SW480 (cell line): ENCODE results near the gene ADGRL1.
"Not testable (repeated sequence)": the region's sequence is repeated elsewhere in the genome, so short reads cannot be mapped to it uniquely, and the experiment has no call there.

Source experiments
- DNase-seq: peaks from one replicate; pipeline ENCODE4 v3.0.0-alpha.2; 2016; ENCODE audit warnings: low spot score

ADGRL1 gene

DNA sequence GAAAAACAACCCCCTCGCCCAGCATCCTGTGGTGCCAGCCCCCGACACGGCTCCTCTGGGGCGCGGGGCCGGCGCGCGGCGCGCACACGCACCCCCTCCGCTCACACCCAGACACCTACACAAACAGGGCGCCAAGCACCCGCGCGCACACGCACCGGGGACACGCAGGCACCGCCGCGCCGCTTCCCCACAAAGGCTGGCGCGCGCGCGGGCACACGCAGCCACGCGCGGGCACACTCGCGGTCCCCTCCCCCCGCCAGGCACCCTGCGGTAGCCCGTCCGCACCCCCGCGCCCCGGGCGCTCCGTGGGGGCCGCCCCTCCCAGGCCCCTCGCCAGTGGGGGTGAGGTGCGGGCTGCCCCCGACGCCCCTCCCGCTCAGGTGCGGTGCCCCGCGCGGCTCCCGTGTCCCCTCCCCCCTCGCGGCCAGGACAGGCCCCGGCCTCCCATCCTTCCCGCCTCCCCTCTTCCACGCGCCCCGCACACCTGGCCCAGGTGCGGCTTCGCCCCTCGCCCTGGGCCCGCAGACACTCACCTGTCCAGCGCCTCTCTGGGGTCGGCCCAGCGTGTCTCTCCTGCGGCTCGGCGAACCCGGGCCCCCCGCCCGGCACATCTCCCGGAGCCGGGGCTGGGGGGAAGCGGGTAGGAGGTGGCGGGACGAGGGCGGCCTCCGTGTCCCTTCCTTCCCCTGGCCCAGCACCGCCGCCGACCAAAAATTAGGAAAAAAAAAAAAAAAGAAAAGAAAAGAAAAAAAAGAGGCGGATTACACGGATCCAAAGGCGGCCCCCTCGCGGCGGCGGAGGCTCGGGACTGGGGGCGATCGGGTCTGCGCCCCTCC lies at the start of gene ADGRL1:
Gene ADGRL1, minus strand, starts transcription at position 718 of the 836 bp plus-strand sequence. CDS start 22,567 bp downstream, outside the sequence.
- not testable (repeated sequence) for DNase-seq

DNA sequence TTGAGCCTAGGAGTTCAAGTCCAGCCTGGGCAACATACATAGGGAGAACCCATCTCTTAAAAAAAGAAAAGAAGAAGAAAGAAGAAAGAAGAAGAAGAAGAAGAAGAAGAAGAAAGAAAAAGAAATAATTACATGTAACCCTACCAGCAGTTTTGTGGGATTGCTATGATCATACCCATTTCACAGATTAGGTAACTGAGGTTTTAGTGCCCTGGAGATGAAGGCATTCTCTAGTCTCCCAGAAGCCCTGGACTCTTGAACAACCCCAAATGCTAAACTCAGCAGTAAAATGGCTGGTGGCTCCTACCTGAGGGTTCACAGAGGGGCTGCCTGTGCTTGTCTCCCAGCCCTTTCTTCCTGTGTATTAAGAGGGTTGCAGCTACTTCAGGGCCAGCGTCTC lies 49.3 kb upstream of the ADGRL1 start:
- DNase-seq: not testable (repeated sequence)

DNA sequence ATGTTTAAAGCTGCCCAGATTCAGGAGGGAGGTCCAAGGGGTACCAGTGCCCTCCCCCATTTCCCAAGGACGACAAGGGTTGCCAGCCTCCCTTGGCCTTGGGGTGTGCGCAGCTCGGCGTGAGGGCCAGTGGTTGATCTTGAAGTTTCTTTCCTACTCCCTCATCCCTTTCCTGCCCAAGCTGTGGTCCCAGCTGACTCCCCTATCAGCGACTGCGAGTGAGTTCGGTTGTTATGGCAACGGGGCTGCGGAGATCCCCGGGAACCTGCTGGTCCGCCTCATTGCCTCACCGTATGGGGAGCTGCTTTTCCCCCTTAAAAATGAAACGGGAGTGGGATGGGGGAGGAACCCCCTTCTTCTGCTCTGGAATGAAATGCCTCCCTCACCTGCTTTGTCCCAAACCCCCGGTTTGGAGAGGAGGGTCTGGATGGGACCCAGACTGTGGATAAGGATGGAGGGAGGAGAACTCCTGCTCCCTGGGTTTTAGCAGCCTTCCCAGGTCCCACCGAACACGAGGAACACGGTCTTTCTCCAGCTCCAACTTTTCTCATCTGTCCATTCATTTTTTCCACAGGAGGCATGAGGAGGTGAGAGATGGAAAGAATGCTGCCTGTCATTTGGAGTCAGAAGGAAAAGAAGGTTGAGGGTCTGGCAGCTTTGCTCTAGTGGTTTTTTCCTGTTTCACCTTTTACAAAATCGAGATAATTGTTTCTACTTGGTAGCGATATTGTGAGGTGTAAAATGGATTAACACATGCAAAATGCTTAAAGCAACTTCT lies 48.0 kb upstream of the ADGRL1 start:
- DNase-seq: not testable (repeated sequence)

DNA sequence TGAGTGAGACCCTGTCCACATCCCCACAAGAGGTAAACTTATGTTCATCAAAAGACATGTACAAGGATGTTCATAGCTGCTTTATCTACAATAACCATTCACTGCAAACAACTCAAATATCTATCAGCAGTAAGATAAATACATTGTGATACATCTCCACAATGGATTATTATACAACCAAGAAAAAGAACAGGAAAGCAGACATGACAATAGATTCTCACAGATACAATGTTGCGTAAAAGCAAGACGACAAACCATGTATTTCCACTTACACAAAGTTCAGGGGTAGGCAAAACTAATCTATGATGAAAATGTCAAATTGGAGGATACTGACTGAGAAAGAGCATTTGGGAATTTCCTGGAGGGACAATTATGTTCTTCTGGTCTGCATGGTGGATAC lies 46.2 kb upstream of the ADGRL1 start:
- DNase-seq: not testable (repeated sequence)

DNA sequence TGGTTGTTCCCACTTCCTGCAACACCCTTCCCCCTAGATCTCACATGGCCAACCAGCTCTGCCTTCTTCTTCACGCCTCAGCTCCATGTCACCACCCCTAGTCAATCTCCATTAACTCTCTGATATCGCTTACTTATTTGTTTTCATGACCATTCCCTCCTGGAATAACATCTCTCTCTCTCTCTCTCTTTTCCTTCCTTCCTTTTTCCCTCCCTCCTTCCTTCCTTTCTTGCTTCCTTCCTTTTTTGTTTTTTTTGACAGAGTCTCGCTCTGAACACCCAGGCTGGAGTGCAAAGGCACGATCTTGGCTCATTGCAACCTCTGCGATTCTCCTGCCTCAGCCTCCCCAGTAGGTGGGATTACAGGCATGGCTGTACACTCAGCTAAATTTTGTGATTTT lies 44.9 kb upstream of the ADGRL1 start:
- DNase-seq: no peak

DNA sequence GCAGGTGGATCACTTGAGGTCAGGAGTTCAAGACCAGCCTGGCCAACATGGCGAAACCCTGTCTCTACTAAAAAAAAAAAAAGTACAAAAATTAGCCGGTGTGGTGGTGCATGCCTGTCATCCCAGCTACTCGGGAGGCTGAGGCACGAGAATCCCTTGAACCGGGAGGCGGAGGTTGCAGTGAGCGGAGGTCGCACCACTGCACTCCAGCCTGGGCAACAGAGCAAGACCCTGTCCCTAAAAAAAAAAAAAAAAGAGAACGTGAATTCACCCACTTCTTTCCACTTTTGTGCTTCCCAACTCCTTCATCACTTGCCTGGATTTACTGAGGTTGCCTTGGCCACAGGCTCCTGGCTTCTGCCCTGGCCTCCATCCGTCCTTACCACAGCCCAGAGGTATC lies 44.3 kb upstream of the ADGRL1 start:
- not testable (repeated sequence) for DNase-seq

DNA sequence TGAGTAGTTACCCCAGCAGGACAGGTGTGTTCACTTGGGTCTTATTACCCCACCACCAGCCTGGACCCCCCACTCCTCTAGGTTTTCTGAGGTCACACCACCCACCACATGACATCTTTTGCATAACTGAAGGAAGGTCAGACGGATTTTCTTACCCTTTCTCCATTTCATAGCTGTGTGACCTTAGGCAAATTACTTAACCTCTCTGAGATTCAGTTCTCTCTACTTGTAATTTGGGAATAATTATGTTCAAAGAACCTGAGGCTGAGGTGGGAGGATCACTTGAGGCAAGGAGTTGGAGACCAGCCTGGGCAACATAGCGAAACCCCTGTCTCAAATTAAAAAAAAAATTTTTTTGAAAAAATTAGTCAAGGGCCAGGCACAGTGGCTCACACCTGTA lies 43.9 kb upstream of the ADGRL1 start:
- not testable (repeated sequence) for DNase-seq

DNA sequence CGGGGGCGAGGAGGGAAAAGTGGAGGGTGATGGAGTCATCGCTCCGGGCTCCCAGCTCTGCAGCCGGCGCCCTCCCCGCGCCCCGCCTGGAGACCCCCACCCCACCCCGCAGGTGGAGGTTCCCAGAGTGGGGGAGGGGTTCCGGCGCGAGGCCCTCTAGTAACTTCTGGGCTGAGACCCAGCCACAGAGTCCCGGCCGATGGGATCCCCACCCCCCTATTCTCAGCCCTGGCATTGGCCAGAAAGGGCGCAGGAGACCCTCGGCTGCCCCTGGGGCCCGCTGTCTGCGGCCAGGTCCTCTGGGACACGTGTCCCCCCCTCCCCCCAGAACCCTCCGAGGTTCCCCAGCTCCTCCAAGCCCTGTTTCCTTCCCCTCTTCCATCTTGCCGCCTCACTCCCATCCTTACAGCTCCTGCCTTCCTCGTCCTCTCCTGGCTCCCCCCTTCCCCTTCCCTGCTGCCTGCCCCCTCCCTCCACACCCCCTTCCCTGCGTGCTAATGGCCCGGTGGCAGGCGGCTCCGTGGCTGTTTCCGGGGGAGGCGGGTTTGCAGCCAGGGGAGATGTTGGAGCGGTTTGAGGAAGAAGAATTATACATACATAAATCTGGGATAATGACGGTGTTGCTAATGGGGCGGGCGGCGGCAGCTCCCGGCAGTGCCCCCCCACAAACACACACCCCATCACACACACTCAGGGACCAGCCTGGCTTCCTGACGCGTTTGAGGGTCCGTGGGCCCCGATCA lies 43.2 kb upstream of the ADGRL1 start:
- peak; percentile 37 for DNase-seq

DNA sequence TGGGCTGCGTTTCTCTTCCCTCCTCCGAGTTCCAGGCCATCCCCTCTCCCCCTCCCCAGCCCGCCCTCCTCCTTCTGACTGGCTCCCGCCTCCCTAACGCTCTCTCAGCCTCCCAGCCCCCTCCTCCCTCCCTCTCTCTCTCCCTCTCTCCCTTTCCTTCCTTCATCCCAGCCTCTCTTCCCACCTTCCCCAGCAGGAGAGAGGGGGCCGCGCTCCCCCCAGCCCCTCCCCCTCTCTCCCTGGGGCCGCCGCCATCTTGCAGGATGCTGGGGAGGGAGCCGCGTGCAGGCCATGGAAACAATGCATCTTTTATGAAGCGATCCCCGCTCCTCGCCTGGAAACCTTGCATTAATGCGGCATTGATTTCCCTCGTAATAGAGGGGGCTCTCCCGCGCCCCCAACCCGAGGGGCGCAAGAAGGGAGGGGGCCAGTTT lies 42.6 kb upstream of the ADGRL1 start:
- peak; percentile 43 for DNase-seq

DNA sequence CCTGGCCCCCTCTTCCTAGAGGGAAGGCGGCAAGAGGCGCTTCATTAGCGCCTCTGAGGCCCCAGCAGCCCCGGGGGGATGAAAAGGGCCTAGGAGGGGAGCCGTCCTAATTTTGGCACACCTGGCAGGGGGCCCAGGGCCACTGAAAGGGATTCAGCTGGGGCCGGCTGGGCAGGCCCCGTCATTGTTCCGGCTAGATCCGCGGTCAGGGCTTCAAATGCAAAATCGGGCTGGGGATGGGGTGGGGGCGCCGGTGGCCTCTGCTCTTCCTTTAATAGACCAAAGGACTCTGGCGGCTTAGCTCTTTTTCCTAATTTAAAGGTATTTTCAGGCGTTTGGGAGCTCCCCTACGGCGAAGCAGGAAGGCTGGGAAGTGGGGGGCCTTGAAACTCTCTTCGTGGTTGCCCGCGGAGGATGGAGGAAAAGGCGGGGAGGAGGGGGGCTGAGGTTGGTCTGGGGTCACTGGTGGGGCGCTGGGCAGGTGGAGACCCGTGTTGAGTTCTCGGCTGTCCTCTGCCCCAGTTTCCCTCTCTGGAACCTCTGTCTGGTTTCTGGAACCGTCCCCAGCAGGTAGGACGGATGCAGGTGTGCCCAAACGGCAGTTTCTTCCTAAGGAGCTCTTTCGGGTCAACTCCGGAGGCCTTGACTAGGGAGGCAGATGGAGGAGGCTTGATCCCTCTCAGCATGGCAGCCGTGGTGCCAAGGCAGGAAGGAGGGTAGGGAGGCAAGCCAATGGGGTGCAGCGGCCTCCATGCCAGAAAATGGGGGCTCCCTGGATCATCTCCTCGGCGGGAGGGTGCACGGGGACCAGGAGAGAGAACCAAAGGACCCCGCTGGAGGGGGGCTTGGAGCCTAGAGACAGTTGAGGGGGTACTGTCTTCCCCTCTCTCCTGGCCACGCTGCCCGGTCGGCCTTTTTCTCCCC lies 41.8 kb upstream of the ADGRL1 start:
- DNase-seq: not testable (repeated sequence)

DNA sequence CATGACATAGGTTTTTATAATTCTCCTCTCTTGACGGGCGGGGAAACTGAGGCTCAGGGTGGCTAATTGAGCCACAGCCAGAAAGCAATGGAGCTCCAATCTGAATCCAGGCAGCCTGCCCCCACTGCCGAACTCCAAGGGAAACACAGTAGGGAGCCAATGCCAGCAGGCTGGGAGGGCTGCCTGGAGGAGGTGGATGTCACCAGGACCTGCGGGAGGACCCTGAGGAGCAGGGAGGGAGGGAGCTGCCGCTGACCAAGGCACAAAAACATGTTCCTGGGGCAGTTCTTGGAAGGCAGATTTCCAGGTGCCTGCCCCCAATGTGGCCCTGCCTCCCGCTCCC lies 41.2 kb upstream of the ADGRL1 start:
- not testable (repeated sequence) for DNase-seq

DNA sequence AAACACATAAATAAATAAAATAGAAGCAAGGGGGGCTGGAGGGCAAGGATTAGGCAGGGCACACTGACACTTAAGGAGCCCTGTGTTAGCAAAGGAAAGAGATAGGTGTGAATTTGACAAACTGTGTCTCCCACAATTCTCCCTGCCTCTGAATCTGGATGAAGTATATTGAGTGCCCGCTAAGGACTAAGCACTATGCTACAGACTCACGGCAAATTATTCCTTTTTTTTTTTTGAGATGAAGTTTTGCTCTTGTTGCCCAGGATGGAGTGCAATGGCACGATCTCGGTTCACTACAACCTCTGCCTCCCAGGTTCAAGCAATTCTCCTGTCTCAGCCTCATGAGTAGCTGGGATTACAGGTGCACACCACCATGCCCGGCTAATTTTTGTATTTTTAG lies 38.4 kb upstream of the ADGRL1 start:
- DNase-seq: not testable (repeated sequence)

DNA sequence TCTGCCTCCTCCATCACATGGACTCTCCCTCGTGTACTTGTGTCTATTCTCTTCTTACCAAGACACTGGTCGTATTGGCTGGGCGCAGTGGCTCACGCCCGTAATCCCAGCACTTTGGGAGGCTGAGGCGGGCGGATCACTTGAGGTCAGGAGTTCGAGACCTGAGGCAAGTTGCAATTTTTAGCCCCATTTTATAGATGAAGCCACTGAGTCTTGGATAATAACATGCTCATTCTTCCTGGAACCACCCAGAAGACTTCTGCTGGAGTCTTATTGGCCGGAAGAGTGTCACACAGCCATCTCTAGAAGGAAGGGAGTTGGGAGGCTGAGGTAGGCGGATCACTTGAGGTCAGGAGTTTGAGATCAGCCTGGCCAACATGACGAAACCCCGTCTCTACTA lies 37.7 kb upstream of the ADGRL1 start:
- DNase-seq: not testable (repeated sequence)

DNA sequence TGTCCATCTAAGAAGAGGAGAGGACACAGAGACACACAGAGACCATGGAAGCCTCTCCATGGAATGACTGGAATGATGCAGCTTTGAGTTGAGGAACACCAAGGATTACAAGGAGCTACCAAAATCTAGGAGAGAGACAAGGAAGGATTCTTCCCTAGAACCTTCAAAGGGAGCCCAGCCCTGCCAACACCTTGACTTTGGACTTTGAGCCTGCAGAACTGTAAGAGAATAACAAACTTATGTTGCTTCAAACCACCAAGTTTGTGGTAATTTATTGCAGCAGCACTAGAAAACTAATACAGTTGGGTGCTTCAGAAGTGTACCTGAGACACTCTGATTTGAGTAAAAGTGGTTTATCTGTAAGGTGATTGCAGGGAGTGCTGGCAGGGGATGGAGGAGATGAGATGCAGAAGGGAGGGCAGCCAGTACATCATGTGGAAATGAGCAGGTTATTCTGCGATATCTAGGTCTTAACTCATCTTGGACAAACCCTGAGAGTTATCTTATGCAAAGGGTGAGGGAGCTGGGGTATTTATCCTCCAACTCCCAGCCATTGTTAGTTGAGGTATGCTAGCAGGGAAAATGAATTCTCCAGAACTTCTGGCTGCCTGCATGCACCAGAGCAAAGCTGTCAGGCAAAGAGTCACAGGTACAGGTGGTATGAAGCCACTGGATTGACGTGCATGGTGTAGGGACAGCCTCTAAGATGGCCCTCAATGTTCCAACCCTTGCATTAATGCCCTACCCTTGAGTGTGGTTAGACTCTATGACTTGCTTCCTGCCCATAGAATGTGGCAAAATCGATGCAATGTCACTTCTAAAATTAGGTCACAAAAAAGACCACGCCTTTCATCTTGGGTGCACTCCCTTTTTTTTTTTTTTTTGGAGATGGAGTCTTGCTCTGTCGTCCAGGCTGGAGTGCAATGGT lies 31.3 kb upstream of the ADGRL1 start:
- no peak for DNase-seq

DNA sequence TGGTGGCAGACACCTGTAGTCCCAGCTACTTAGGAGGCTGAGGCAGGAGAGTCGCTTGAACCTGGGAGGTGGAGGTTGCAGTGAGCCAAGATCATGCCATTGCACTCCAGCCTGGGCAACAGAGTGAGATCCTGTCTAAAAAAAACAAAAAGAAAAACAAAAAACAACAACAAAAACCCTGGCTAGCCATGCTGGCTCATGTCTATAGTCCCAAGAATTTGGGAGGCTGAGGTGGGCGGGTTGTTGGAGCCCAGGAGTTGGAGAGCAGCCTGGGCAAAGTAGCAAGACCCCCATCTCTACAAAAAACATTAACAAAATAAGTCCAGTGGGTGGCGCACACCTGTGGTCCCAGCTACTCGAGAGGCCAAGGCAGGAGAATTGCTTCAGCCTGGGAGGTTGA lies 27.0 kb upstream of the ADGRL1 start:
- DNase-seq: not testable (repeated sequence)

DNA sequence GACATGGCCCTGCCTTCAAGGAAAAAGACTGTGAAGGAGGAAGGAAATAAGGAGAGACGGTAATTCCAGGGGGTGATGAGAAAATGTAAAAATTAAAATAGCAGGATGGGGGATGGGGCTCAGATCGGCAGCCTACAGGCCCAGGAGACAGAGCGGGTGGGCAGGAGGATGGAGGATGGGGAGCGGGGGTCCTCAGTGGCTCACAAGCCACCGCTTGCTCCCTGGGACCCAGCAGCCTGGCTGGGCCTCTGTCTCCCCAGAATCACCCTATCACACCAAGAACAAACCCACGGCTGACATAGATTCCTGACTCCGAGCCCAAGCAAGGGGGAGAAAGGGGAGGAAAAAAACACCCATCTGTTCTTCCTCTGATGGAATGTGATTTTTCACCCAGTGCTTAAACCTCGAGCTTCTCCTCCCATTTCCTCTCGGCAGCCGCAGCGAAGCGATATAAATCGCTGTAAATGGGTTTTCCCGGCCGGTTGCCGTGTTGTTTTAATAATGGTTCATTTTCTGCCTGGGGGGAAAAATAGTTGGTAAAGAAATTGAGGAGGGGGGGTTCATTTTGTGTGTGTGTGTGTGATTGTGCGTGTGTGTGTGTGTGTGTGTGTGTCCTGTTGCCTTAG lies 22.6 kb upstream of the ADGRL1 start:
- not testable (repeated sequence) for DNase-seq

DNA sequence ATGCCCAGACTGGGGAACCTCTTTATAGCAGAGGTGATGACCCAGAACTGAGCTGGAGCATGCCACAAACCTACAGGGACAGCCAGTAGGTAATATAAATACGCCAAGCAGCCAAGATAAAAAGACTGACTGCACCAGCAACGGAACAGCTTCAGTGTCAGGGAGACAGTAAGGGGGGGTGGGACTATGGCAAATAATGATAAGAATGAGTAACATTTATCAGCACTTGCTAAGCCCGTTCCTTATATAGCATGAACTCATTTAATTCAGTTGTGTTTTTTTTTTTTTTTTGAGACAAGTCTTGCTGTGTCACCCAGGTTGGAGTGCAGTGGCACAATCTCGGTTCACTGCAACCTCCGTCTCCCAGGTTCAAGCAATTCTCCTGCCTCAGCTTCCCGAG lies 20.5 kb upstream of the ADGRL1 start:
- DNase-seq: not testable (repeated sequence)

DNA sequence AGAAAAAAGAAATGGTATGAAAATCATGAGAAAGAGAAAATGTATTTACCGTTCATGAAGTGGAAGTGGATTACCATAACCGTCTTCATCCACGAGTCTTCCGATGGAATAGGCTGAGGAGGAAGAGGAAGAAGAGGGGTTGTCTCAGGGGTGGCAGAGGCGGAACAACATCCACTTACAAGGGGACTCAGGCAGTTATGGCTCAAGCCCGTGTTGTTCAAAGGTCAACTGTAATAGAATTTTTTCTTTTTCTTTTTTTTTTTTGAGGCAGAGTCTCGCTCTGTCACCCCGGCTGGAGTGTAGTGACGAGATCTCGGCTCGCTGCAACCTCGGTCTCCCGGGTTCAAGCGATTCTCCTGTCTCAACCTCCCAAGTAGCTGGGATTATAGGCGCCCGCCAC lies 16.9 kb upstream of the ADGRL1 start:
- DNase-seq: no peak

DNA sequence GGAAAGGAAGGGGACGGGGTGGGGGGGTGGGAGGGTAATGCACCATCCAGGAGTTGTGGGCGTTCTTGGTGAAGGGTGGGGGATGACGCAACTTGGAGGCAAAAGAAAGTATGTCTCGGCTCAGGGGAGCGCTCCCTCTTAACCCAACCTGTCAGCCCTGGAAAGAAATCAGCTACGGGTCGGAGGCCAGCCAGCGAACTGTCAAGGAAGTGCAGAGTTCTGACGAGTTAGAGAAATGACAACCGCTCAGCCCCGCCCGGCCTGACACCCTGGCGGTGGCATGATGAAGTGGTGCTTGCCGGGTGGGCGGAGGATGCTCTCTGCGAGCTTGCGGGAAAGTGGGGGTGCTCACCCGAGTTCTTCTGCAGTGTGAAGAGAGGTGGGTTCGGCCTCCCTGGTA lies 15.4 kb upstream of the ADGRL1 start:
- DNase-seq: peak; percentile 22
